Activated T-helper 17 cell treated with anti-CD3 and anti-CD28 coated beads, Interleukin-2, amount 50 U/mL, for 72 hours (primary cell): ENCODE measurements around the gene ATCAY. TPM values are rescaled to one million over a fixed set of nuclear protein-coding genes. Genes with fewer than 3 reads are reported as not detected.
"Not testable (repeated sequence)": the region's sequence is repeated elsewhere in the genome, so short reads cannot be mapped to it uniquely, and the experiment has no call there.

Experiments used
- ATAC-seq: fragments of 150-1000 bp; cut with Tn5 transposase; replicated peaks from 2 replicates; pipeline ENCODE4 v1.10.0; 2021; ENCODE audit warnings: mild to moderate bottlenecking, moderate library complexity
- H3K27ac Mint-ChIP-seq: one replicate; pipeline ENCODE4 v1.8.0; 2022; ENCODE audit warnings: mixed read lengths
- H3K27me3 Mint-ChIP-seq: one replicate; pipeline ENCODE4 v1.8.0; 2022; ENCODE audit warnings: mixed read lengths
- H3K36me3 Mint-ChIP-seq: one replicate; pipeline ENCODE4 v1.8.0; 2022; ENCODE audit warnings: low read depth, mild to moderate bottlenecking, mixed read lengths
- H3K4me1 Mint-ChIP-seq: one replicate; pipeline ENCODE4 v1.8.0; 2022; ENCODE audit warnings: mixed read lengths
- H3K4me3 Mint-ChIP-seq: one replicate; pipeline ENCODE4 v1.8.0; 2022; ENCODE audit warnings: mild to moderate bottlenecking, mixed read lengths
- H3K9me3 Mint-ChIP-seq: one replicate; pipeline ENCODE4 v1.8.0; 2022; ENCODE audit warnings: mixed read lengths
- total RNA-seq, 2 donors: library from RNA; stranded (reverse); gene quantifications; one replicate each; pipeline ENCODE4 v1.2.3, GENCODE V29; 2022

Gene ATCAY
- total RNA-seq, 2 donors from 2014 or later: not detected

DNA sequence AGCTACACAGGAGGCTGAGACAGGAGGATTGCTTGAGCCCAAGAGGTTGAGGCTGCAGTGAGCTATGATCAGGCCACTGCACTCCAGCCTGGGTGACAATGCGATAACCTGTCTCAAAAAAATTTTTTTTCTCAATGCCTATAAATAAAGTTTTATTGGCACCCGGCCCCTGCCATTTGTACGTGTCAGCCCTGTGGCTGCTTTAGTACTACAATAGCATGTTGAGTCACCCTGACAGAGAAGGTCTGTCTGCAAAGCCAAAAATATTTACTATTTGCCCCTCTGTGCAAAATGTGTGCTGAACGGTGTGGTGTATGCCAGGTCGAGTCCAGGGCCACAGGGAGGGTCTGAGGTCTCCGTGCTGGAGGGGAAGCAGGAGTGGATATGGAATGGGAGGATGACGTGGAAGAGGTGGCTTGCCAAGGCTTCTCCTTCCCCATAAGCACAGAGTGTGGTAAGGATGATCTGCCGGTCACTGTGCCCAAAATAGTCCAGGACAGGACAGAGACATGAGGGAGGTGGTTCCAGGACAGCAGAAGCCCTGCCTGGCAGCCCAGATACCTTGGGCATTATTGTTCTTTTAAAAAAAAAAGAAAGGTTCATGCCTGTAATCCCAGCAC lies 62.4 kb downstream of the ATCAY start:
- Mint-ChIP-seq H3K27me3 (no peaks in the 10 kb centered on the region), H3K36me3 (no peaks in the 10 kb centered on the region), H3K4me1 (no peaks in the 10 kb centered on the region), H3K9me3 (no peaks in the 10 kb centered on the region), H3K4me3 (no peak overlapping the region), H3K27ac (no peak overlapping the region)
- ATAC-seq: no peak

DNA sequence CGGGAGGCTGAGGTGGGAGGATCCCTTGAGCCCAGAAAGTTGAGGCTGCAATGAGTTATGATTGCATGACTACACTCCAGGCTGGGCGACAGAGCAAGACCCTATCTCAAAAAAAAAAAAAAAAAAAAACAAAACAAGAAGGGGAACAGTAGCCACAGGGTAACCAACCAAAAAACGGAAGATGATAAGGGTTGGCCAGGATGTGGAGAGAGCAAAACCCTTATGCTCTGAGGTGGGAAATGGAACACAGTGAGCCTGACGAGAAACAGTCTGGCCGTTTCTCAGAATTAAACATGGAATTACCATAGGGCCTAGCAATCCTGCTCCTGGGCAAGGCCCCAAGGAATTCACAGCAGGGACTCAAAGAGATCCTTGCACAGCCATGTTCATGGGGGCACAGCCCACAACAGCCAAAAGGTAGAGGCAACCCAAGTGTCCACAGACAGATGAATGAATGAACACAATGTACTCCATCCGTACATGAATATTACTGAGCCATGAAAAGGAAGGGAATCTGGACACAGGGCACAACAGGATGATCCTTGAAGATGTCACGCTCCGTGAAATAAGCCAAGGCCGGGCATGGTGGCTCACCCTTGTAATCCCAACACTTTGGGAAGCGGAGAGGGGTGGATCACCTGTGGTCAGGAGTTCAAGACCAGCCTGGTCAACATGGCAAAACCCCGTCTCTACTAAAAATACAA lies 63.7 kb downstream of the ATCAY start:
- Mint-ChIP-seq H3K9me3 (no peaks in the 10 kb centered on the region), H3K27me3 (no peaks in the 10 kb centered on the region), H3K4me1 (no peaks in the 10 kb centered on the region), H3K27ac (no peak overlapping the region), H3K4me3 (no peak overlapping the region), H3K36me3 (no peaks in the 10 kb centered on the region)
- no peak for ATAC-seq

DNA sequence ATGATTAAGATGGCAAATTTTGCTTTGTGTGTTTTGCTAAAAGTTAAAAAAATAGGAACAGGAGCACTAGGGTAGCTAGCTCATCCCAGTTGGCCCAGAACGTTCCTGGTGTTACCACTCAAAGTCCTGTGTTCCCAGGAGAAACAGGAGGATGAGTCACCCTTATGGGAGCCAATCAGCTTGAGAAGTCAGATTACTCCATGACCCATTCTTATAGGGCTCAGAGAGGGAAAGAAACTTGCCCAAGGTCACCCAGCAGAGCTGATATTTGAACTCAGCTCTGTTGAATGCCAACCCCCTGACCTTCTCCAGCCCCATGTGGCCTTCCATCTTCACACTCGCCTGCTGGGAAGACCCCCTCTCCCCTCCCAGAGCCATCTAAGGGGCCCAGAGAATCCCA lies 65.4 kb downstream of the ATCAY start:
- ATAC-seq: no peak

DNA sequence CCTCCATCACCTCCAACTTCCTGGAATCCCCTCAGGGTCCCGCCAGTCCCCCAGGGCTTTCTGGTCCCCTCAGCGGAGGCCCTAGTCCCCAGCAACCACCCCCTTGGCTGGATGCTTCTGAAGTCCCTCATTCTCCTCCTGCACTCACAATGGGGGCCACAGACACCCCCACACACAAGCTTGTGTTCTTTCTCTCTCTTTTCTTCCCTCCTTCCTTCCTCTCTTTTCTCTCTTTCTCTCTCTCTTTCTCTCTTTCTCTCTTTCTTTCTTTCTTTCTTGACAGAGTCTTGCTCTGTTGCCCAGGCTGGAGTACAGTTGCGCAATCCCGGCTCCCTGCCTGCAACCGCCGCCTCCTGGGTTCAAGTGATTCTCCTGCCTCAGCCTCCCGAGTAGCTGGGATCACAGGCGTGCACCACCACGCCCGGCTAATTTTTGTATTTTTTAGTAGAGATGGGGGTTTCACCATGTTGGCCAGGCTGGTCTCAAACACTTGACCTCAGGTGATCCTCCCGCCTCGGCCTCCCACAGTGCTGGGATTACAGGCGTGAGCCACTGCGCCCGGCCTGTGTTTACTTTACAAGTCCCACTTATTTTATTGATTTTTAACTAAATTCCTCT lies 66.9 kb downstream of the ATCAY start:
- H3K4me3 Mint-ChIP-seq, H3K27ac Mint-ChIP-seq, H3K9me3 Mint-ChIP-seq, ATAC-seq, H3K27me3 Mint-ChIP-seq, H3K4me1 Mint-ChIP-seq, H3K36me3 Mint-ChIP-seq: not testable (repeated sequence)

More for the DNA sequence above, 65.4 kb downstream of the ATCAY start:
- no peak overlapping the region for H3K27ac Mint-ChIP-seq
- no peaks in the 10 kb centered on the region for H3K27me3 Mint-ChIP-seq
- H3K4me3 Mint-ChIP-seq: no peak overlapping the region
- no peaks in the 10 kb centered on the region for H3K36me3 Mint-ChIP-seq
- H3K4me1 Mint-ChIP-seq: no peaks in the 10 kb centered on the region
- H3K9me3 Mint-ChIP-seq: no peaks in the 10 kb centered on the region

DNA sequence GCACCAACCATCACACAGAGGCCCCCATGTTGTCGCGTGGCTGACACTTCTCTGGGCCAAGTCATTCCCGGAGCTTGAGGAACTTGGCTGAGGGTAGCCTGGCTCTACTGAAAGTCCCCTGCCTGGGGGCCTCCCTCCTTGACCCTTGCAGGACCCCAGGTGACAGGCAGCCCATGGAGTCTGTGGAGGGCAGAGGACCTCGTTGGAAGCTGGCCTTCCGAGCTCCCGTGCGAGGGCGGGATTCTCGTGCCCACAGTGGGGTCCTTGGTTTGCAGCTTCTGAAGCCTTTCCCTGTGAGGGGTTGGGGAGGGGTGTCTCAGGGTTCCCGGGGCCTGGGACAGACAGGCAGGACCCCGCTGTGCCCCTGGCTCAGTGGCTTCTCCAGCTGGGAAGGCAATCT lies 68.8 kb downstream of the ATCAY start:
- no peaks in the 10 kb centered on the region for H3K9me3 Mint-ChIP-seq
- ATAC-seq: no peak
- no peaks in the 10 kb centered on the region for H3K27me3 Mint-ChIP-seq
- H3K27ac Mint-ChIP-seq: no peak overlapping the region
- H3K4me1 Mint-ChIP-seq: no peaks in the 10 kb centered on the region
- no peaks in the 10 kb centered on the region for H3K36me3 Mint-ChIP-seq
- no peak overlapping the region for H3K4me3 Mint-ChIP-seq

DNA sequence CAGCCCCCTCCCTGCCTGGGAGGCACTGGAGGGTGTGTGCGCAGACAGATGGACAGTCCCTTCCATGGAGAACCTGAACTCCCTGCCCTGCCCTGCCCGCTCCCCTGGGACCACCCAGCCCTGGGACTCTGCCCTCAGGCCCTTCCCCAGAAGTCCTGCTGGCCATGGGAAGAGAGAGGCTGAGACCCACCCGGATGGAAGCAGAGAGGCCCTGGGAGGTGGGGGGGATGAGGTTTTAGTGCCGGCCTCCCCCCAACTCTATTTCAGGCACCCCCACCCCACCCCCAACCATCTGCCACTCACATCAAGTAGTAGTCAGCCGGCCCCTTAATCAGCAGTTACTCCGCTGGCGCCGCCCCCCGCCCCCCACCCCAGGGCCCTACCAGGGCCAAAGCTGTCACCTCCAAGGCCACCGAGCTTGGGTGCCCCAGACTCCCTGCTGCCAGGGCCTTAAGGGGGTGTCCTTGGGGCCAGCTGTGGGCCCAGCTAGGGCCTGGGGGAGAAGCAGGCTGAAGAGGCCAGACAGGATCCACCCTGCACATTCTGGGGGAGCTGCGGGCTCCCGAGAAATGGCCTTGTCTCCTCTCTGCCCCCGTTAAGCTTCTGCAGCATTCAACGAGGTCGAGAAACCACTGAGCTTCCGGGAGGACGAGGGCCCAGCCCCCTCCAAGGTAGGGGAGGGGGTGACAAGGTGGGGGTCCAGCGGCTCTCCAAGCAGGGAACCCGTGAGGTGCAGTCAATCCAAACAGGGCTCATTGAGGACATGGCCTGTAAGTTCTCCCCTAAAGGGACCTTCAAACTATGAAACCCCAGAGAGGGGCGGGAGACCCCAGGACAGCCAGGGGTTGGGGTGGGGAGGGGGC lies 69.7 kb downstream of the ATCAY start:
- ATAC-seq: no peak
- no peak overlapping the region for H3K4me3 Mint-ChIP-seq
- H3K27me3 Mint-ChIP-seq: no peaks in the 10 kb centered on the region
- no peaks in the 10 kb centered on the region for H3K4me1 Mint-ChIP-seq
- H3K27ac Mint-ChIP-seq: no peak overlapping the region
- H3K36me3 Mint-ChIP-seq: no peaks in the 10 kb centered on the region
- no peaks in the 10 kb centered on the region for H3K9me3 Mint-ChIP-seq

DNA sequence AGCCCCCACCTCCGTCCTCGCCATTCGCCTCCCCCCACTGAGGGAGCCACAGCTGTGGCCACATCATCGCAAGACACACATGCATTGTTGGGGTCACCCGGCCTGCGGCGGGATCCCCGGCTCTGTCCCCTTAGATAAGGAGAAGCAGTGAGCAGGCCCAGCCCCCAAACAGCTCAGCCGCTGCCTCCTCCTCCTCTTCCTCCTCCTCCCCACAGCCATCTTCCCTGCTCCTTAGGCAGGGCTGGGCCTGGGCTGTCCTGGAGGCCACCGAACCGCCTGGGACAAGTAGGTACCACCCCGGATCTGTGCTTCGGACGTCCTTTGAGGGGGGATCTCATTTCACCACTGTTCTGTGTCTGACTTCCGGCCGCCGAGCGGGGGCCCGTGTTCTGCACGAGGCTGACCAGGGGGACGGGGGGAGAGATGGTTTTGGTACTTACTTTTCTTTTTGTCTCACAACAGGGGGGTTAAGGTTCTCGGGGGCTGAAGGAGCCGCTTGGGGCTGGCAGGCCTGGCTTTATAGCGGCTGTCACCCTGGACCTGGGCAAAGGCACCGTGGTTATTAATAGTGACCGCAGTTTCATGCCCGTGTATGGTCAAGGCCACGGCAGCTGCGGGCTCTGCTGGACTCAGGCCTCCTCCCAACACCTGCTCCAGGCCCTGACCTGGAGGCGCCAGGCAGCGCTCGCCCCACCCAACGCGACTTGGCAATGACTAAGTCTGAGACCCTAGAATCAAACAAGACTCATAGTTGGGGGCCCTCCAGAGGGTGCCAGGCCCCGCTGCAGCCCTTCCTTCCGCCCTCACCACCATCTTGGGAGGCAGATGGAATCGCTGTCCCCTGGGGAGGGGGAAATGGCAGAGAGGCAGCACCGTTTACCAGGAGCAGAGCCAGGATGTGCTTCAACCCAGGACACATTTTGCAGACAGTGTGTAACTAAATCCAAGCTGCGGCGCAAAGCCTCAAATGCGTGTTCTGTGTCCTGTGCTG lies 70.7 kb downstream of the ATCAY start:
- Mint-ChIP-seq H3K36me3 (no peaks in the 10 kb centered on the region), H3K4me1 (no peaks in the 10 kb centered on the region), H3K27ac (no peak overlapping the region), H3K4me3 (no peak overlapping the region), H3K9me3 (no peaks in the 10 kb centered on the region), H3K27me3 (no peaks in the 10 kb centered on the region)
- ATAC-seq: no peak

DNA sequence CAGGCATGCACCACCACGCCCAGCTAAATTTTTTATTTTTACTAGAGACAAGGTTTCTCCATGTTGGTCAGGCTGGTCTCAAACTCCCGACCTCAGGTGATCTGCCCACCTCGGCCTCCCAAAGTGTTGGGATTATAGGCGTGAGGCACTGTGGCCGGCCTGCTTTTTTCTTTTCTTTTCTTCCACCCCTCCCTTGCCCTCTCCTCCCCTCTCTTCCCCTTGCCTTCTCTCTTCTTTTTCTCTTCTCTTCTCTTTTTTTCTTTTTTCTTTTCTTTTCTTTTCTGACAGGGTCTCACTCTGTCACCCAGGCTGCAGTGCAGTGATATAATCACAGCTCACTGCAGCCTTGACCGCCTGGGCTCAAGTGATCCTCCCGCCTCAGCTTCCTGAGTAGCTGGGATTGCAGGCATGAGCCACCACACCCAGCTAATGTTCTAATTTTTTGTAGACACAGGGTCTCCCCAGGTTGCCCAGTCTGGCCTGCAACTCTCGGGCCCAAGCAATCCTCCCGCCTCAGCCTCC lies 72.3 kb downstream of the ATCAY start:
- H3K9me3 Mint-ChIP-seq, H3K4me3 Mint-ChIP-seq, ATAC-seq, H3K4me1 Mint-ChIP-seq, H3K27me3 Mint-ChIP-seq, H3K27ac Mint-ChIP-seq: not testable (repeated sequence)
- H3K36me3 Mint-ChIP-seq: peaks cover 10% of the 10 kb centered on the region

DNA sequence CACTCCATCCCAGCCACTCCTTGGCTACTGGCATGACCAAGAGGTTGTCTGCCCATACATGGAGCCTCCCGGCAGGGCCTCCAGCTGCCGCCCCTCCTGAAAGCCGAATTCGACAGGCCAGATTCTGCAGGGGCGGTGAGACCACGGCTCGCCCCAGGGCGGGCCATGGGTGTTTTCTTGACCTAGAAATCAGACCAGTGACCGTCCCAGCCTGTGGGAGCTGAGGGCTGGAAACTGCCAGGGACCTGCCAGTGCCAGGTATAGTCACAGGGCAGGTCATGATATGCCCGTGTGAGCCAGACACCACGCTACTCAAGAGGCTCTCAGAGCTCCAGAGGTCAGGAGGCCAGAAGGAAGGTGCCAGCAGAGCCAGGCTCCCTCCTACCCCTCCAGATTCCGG lies 73.6 kb downstream of the ATCAY start:
- H3K4me3 Mint-ChIP-seq: no peak overlapping the region
- no peak for ATAC-seq

DNA sequence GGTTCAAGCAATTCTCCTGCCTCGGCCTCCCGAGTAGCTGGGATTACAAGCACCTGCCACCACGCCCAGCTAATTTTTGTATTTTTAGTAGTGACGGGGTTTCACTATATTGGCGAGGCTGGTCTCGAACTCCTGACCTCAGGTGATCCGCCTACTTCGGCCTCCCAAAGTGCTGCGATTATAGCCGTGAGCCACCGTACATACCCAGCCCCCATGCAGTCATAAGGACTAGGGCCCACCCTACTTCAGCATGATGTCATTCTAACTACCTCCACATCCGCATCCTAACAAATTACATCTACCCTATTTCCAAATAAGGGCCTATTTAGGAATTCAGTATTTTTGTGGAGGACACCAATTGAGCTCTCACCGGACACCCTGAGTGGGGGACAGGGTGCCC lies 74.8 kb downstream of the ATCAY start:
- H3K27ac Mint-ChIP-seq, H3K27me3 Mint-ChIP-seq, ATAC-seq, H3K4me3 Mint-ChIP-seq, H3K4me1 Mint-ChIP-seq, H3K9me3 Mint-ChIP-seq: not testable (repeated sequence)
- peaks cover 21% of the 10 kb centered on the region for H3K36me3 Mint-ChIP-seq

More for the DNA sequence above, 73.6 kb downstream of the ATCAY start:
- H3K27me3 Mint-ChIP-seq: no peaks in the 10 kb centered on the region
- peaks cover 10% of the 10 kb centered on the region for H3K36me3 Mint-ChIP-seq
- H3K4me1 Mint-ChIP-seq: no peaks in the 10 kb centered on the region
- H3K27ac Mint-ChIP-seq: no peak overlapping the region
- no peaks in the 10 kb centered on the region for H3K9me3 Mint-ChIP-seq

DNA sequence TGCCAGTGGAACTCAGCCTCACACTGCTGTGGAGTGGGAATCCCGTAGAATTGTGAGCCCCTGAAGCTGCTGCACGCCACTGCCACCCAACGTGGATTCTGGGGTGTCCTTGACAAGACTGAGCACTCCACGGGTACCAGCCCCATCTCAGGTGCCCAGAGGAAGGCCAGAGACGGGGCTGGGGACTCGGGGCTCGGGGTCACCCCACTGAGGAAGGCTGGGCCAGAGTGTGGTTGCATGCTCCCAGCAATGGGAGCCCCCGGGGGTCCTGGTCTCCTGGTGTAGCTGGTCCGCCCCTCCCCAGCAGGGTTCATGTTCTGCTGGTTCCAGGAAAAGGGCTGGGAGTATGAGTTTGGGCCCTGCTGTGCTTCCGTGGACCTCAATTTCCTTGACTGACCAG lies 75.2 kb downstream of the ATCAY start:
- H3K36me3 Mint-ChIP-seq: peaks cover 25% of the 10 kb centered on the region
- no peaks in the 10 kb centered on the region for H3K4me1 Mint-ChIP-seq
- no peak overlapping the region for H3K27ac Mint-ChIP-seq
- H3K4me3 Mint-ChIP-seq: no peak overlapping the region
- no peaks in the 10 kb centered on the region for H3K9me3 Mint-ChIP-seq
- ATAC-seq: no peak
- H3K27me3 Mint-ChIP-seq: no peaks in the 10 kb centered on the region

DNA sequence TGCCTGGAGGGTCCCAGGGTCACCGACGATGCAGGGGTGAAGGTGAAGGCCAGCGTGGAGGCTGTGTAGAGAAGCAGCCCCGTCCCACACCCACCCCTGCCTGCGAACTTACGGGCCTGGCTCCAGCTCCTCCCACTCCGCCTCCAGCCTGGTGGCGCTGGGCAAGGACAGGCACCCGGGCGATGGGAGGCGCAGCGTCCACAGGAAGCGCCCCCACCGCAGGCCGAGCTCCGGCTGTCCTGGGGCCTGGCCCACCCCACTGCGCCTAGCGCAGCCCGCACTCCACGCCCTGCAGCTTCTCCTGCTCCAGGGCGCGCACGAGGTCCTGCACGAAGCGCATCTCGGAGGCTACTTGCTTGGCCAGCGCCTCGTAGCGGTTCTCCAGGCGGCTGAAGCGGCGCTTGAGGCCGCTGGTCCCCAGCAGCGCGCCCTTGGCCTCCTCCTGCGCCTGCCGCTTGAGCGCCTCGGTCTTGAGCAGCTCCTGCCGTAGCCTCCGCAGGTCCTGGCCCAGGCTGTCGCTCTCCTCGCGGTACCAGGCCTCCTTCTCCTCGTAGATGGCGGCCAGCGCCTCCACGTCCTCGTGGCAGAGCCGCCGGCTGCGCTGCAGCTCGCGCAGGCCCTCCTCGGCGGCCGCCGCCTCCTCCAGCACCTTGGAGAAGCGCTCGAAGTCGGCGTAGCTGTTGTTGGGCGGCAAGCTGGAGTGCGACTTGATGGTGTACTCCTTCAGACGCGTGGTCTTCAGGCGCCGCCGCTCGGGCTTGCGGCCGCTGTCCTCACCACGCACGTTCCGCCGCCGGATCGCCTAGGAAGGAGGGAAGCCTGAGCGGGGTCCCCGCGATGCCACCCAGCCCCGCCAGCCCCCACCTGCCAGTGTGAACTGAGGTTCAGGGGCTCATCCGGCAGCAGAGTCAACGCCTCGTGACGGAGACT lies 78.6 kb downstream of the ATCAY start:
- Mint-ChIP-seq H3K9me3 (no peaks in the 10 kb centered on the region), H3K4me1 (no peaks in the 10 kb centered on the region), H3K4me3 (no peak overlapping the region), H3K27ac (no peak overlapping the region), H3K36me3 (peaks cover 57% of the 10 kb centered on the region), H3K27me3 (no peaks in the 10 kb centered on the region)
- ATAC-seq: no peak

DNA sequence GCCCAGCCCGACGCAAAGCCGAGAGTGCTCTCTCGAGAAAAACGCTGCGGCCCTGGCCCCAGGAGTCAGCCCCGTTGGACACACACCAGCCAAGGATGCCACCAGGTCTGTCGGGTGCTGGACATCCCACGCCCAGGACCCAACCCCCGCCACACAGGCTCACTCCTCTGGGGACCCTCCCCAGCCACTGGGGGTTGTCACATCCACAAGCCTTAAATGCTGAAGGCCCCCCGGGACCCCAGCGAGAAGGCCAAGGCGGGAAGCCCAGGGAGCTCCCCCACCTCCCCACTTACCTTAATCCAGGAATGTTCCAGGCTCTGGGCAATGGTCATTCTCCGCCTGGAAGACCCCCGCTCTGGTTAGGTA lies 79.3 kb downstream of the ATCAY start:
- Mint-ChIP-seq H3K4me3 (no peak overlapping the region), H3K27me3 (no peaks in the 10 kb centered on the region), H3K27ac (no peak overlapping the region), H3K9me3 (no peaks in the 10 kb centered on the region), H3K4me1 (no peaks in the 10 kb centered on the region), H3K36me3 (peaks cover 60% of the 10 kb centered on the region)
- no peak for ATAC-seq
